CD4-positive, alpha-beta T cell treated with Interleukin-12 subunit alpha and Interleukin-12 subunit beta, for 1 hour (primary cell): ENCODE results near the gene CPVL.

ENCODE experiments used
- DNase-seq: peaks from one replicate; pipeline ENCODE4 v3.0.0-alpha.2; 2020

Gene CPVL

DNA sequence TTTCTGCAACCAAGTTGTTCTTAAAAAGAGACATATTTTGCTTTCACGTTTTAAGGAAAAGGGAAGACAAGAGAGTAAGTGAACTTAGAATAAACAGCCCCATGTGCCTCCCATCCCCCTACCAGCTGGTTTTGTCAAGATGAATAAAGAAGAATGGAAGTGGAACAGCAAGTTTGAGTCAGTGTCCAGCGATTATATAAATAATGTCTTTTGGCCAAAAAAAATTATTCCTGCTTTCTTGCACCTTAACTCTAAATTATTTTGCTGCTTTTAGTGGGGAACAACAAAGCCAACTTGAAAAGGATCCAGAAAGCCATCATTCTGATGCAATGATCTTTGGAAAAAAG, 105.8 kb downstream of the CPVL start:
- DNase-seq = no peak

DNA sequence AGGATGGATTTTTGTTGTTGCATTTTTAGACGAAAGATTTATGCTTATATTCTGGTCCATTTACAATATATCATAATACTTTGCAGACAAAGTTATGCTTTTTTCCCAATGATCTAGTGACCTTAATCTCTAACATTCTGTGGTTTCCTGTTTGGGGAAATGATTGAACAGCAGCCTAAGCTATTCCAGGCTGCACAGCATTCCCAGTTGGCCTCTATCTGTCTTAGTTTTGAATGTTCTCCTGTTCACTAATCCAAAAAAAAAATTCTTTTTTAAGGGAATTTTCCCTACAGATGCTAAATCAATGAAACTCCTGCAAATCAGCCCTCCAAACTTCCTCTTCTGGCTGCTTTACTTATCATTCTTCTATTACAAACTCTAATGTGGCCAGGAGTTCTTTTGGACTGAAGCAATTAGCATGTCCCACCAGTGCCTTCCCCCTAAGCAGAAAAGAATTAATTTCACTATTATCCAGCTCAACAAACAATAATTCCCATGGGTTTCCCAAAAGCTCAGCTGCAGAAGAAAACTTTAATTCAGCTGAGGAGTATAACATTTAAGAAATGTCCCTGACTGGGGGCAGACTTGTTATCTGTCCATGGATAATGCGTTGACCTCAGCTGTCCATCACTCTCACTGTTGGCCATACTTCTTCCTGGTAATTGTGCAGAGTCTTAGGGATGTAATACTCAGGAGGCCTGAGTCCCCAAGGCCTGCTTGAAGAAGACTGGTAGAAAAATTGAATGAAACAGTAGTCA, 106.3 kb downstream of the CPVL start:
- DNase-seq = no peak

DNA sequence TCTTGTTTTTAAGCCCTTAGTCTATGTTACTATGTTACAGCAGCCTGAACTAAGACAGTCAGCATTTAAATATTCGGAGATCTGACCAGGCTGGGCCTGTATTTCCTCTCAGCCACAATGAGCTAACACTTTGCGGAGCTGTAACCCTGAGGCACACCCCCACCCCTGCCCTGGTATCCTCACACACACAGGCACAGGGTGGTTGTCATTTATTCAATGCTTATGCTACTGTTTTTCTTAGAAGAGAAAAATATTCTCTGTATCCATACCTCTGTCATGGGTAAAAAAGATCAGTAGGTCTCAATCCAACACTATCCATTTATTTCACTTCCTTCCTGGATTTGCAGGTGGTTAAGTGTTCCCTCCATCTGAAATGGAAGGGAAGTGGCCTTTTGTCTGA, 107.9 kb downstream of the CPVL start:
- peak; percentile 0 for DNase-seq

DNA sequence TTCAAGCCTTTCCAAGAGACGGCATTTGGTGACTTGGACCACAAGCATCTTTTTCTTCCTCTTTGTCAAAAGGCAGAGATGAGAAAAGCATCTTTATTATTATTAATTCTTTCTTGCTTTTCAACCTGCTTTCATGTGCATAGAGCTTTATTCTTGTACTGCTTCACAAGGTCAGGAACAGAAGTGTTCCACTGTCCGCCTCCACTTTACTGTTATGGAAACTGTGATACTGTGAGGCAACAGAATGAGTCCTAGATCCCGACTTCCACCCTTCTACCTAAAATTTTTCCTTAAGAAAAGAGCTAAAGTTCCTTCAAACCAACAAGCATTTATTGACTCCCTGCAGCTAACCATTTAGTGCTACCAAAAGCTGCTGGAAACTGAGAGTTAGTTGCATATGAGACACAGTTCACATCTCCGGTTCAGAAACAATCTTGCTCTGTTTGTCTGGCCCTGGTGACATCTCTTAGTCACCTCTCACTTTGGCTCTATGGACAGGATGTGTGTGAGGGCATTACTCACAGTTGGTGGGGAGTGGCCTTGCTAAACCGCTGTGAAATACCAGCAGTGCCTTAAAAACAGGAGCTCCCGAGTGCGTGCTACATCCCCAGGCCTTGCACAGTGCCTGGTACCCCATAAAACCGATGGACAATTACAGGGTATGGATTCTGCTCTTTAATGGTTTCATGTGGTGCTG, 111.1 kb downstream of the CPVL start:
- DNase-seq = peak; percentile 28

DNA sequence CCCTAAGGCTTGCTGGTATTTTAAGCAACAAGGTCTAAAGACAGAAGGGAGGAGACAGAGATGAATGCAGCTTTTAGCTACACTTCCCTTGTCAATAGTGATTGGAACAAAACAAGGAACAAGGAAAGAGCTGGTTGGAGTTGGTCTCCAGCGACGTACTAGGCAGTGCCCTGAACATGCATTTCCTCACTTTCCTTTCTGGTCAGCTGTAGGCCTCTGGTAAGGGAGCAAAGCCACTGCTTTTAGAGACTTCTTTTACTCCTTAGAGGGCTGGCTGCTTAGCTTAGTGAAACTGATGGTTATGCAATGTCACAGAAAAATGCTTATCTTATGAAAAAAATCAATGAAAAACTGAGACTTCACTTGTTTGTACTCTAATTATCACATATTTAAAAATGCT, 112.8 kb downstream of the CPVL start:
- no peak for DNase-seq

DNA sequence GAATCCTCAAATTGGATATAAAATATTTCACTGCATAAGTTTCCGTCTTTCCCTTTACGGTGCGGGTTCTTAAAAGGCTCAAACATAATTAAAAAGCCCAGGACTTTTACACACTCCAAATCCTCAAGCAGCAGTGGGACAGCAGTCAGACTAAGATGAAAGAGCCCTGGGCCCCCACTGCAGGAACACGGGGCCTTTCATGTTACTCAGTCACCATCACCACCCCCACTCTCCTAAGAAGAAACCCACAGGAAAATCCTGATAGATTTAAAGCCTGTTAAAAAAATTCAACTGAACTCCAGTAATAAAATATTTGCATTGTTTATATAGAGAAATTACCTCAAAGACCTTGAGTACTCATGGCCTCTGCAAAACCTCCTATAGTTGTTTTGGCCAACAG, 114.2 kb downstream of the CPVL start:
- no peak for DNase-seq

DNA sequence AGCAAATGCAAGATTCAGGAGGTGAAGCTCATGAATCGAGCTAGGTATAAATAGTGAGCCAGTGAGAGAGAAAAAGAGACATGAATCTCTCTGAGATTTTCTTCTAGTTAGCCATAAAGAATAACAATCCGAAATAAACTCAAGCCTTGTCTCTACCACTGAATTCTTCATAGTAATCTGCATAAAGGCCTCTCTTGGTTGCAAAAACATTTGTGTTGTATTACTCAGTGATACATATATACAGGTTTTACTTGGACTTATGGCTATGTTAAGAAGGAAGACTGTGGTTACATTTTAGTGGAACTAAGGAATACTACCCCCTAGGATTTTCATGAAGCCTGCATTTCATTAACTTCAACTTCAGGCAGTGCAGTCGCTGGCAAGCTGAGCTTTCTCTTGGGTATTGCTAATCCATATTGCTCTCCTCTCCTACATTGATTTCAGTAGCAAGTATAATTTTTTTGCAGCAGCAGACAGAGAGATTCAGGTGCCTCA, 115.5 kb downstream of the CPVL start:
- no peak for DNase-seq

DNA sequence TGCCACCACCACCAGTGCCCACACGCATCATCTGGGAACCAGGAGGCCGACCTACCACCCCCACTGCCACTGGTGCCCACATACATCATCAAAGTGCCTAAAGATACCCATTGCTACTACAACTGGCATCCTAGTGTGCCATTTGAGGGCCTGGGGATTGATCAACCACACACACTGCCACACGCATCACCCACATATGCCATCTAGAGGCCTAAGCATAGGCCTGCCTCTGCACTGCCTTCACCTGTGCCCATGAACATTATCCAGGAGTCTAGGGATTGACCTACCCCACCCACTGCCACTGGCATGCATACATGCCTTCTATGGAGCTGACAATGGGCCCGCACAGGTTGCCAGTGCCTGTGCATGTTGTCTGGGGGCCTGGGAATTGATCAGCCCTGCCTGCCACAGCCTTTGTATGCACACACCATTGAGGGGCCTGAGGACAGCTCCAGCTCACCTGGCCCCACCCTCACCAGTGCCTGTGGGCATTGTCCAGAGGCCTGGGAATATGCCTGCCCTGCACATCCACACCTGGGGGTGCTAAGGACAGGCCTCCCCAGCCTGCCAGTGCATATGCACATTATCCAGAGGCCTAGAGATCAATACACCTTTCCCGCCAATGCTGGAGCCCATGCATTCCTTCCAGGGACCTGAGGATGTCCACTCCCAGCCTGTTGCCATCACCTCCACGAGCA, 123.9 kb downstream of the CPVL start:
- no peak for DNase-seq

DNA sequence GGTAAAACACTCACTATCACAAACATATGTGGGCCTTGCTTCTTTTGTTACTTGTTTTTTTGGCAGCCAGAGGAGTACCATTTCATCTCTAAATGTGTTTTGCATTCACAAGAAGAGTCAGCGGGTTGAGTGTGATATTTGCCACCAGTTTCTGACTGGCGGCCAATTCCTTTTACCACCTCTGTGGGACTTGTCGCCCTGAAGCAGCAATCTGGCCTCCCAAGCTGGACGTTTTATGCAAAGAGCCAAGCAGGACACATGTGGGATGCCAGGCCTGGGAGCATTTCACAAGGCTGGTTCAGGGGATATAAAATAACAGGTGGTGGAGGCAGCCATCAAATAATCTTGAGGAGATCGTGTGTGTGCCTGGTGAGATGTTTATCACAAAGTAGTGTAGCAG, 126.4 kb downstream of the CPVL start:
- no peak for DNase-seq

DNA sequence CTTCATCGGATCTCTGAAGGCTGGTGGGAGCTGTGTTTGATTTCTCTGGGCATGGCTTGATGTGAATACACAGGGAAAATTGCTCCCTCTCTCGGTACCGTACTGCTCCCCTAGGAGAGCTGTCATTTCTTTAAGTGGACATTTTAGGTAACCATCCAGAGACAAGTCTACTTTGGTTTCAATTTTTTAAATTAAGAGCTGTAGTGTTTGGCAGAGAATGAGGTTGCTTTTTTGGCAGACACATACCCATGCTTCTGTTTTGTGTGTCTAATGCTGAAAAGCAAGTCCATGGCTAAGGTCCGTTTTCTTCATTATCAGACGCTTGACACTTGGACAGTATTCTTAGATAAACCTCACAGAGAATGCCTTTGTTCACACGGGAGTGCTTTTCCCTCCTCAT, 127.0 kb downstream of the CPVL start:
- no peak for DNase-seq

DNA sequence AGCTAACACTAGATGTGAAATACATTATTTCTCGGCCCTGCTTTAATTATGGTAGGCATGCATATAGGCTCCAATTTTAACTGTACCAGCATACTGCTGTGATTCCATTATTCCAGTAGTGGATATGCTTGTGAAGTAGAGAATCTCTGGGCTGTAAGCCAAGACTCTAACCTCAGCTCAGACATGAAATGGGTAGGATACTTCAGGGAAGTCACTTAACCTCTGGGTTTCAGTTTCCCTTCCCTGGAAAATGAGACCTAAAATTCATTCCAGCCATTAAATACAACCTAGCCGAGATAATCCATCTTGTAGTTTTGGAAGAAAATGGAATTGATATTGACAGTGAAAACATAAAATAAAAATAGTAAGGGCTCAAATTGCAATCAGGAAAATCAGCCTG, 128.6 kb downstream of the CPVL start:
- no peak for DNase-seq

DNA sequence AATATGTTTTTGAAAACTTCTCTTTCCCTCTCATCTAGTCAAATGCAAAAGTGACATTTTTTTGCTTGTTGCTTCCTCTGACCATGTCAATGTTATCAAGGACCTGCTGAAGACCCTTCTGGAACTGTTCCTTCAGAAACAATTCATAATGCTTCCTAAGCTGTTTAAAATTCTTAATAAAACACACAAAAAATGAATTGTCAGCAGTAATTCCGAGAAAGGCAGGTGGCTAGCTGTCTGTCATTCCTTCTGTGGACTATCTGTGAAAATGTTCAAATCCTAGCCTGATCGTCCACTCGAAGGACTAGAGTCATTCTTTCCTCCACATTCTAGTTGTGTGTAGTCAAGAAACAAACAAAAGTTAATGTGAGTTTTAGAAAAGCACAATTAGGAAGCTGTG, 131.6 kb downstream of the CPVL start:
- DNase-seq = no peak

DNA sequence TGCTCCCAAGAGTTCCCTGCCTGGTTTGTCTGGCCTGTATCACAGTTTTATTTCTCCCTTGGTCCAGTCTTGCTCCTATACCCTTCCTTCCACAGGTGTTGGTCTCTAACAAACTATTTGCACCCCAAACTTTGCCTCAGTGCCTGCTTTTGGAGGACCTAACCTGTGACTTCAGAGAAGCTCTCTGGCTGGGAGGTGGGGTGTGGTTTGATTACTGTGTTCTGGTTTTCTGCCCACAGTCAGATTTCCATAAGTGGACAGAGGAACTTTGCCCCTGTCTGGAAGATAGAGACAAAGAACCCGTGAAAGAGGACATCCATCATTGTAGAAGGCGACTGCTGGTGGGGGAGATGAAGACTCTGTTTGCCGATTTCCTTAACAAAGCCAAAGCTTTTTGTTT, 132.4 kb downstream of the CPVL start:
- DNase-seq = no peak

DNA sequence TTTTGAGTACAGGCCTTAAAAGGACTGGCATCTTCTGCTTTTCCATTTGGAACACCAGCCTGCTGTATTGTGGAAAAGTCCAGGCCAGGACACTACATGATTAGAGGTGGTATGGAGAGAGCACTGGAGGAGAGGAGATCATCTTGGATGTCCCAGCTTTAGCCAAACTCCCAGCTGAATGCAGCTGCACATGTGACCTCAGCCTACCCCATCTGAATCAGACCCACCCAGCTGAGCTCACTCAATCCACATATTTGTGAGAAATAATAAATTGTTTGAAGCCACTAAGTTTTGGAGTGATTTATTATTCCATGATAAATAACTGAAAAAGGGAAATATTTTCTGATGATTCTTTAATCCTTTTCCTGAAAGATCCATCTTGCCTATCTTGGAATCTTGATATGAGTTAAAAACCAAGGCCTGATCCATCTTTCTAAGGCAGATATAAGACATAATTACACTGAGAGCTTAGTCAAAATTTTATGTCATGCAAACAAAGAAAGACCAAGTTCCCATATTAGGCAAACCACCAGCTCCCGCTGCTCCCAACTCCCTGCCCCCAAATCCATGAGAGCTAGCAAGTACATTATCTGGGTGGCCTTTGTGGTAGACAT, 133.1 kb downstream of the CPVL start:
- no peak for DNase-seq

DNA sequence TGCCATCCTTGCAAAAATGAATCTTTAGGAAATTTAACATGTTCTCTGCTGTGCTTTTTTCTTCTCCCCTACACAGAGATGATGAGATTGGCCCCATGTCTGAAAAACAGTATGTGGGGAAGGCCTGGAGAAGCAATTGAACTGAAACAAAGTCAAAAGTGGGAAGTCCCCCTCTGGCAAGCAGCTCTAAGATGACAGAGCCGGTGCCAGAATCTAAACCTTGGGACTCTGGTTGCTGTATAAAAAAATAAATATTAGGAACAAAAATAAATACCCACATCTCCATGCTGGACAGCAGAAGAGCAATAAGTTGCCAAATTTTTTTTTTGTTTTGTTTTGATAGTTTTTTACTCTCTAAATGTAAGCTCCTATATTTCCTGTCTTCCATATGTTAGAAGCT, 136.4 kb downstream of the CPVL start:
- no peak for DNase-seq

DNA sequence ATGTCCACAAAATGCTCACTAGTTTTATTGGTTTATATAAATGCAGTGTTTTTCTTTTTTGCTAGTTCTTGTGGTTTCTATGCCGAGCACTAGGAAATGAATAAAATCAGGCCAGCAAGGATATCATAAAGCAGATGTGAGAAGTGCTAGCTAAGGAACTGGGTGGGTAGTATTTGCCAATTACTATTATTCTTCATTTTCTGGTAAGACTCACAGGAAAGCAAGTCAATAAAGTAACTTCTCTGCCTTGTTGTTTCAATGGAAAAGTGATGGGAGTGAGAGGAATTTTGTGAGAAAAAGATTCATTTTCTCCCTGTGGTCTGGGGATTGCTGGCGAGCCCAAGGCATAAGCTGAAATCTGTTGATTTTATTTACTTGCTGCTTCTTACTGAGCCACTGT, 137.7 kb downstream of the CPVL start:
- no peak for DNase-seq

DNA sequence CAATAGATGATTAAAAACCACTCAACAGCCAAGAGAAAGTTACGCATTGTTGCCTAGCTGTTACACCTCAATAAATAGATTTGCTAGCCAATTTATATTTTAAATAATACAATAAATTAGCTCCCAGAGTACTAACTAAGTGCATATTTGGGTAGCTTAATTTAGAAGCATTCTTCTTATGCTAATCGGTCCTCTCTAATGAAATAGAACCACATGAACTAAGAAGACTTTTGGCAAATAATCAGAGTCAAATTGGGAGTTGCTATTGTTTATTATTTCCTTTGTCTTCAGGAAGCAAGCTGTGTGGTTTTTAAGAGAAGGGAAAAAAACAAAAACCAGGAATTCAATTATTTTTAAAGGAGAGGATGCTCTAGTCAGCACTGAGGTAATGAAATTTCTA, 139.2 kb downstream of the CPVL start:
- DNase-seq = no peak

DNA sequence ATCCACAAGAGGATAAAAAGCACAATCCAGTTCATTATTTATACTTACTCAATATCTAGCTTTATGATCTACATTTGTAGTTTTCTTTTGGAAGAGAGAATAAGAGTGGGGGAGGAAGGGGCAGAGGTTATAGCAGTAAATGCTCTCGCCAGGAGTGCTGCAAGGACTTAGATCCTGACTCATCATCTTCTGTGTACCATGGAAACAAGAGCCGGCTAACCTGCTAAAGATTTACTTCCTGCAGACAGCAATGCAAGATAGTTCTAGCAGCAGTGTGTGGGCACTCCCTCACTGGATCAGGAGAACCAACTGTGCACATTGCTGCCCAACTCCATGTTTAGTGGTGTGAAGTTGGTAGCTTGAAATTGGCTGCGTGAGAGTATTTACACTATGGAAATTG, 140.5 kb downstream of the CPVL start:
- no peak for DNase-seq

DNA sequence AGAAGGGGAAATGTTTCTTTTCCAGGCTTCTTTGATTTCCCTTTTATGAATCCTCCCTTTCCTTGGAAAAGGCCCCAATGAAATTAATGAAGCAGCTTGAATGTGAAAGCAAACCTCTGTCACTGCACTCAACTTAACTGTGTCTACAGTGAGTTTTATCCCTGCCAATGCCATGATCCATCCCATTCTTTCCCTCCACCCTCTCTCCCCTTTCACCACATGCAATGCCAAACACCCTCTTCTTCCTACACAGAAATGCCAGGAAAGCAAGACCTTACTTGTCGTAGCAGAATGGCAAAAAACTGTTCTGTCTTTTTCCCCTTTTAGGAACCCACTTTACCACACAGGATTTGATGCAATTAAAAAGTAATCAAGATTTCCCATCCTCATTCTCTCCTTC, 140.9 kb downstream of the CPVL start:
- DNase-seq = no peak

DNA sequence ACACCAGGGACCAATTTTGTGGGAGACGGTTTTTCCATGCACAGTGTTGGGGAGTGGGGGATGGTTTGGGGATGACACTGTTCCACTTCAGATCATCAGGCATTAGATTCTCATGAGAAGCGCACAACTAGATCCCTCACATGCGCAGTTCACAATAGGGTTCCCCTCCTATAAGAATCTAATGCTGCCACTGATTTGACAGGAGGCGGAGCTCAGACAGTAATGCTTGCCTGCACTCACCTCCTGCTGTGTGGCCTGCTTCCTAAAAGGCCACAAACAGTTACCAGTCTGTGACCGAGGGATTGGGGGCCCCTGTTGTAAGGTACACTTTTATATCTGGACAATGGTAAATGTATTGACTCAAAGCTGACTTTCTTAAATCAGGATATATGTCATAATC, 142.6 kb downstream of the CPVL start:
- DNase-seq = no peak

DNA sequence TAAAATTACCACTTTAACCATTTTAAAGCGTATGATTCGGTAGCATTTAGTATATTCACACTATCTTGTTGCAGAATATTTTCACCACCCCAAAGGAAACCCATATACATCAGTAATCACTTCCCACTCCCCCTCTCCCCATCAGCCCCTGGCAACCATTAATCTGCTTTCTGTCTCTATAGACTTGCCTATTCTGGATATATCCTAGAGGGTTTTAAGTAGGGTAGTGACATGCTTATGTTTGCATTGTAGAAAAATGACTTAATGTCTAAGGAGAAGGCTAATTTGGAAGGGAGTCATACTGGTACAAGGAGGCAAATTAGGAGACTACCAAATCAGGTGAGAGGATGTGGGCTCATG, 145.6 kb downstream of the CPVL start:
- DNase-seq = no peak

DNA sequence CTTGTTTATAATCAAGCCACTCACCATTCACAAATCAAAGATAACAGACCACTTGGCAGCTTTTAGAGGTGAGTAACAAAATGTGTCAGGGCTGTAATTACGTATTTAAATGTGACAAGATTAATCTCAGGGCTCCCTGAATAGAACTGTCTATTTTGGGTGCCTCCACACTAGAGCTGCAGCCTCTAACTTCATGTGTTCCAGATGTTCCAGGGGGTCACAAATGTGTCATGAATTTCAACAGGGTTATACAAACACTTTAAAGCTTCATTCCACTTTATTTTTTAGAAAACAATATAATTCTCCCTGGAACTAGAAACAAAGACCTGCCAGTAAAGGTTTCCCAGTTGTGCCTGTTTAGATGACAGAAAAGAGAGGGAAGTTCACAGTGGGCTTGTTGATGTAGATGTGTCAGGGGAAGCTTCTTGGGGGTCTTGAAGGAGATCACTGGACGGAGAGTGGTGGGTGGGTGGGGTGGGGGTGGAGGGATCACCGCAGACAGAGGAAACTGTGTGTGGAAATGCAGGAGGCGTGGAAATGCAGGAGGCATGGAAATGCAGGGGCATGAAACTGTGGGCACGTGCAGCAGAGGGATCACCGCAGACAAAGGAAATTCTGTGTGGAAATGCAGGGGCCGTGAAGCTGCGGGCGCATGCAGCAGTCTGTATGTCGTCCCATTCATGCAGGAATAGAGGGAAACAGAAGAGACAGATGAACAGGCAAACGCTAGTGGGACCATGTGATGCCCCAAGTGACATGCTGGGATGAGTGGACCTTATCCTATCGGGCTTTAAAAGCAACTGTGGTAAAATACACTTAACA, 146.2 kb downstream of the CPVL start:
- no peak for DNase-seq

DNA sequence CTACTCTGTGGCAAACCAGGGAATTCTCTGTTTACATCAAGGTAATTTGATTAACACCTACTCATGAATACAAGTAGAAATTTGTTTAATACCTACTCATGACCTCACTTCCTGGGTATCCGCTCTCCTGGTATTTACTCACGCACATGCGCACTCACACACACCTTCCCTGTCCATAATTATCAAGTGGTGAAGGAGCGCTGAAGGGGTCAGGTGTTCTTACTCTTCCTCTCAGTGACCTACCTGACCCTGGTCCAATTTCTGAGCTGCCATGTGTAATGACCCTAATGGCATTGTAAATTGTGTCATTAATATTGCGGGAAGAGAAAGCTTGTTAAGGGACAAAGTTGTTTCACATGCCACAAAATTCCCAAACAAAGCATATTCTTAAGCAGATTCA, 146.9 kb downstream of the CPVL start:
- no peak for DNase-seq
